CD14-positive monocyte (primary cell): ENCODE measurements around the gene USB1. TPM values are rescaled to one million over a fixed set of nuclear protein-coding genes. Genes with fewer than 3 reads are reported as not detected.

Source experiments
- DNase-seq, 3 donors: peaks; one replicate each; pipeline ENCODE4 v3.0.0-alpha.2; 2011 to 2022
- H2AFZ ChIP-seq: 2 replicates; pipeline ENCODE4 v1.6.0; 2012; ENCODE audit warnings: mild to moderate bottlenecking, low read depth, low read length, inconsistent platforms; ENCODE audit not compliant: insufficient read depth, poor library complexity, severe bottlenecking
- H3K27ac ChIP-seq, 2 donors: 1 replicate in 1 of 2; 2 replicates in 1 of 2; pipeline ENCODE4 v1.5.1; 2012 to 2013; ENCODE audit warnings: low read length in 2 of 2, control low read depth in 1 of 2, inconsistent platforms in 1 of 2, low read depth in 1 of 2, mild to moderate bottlenecking in 1 of 2
- H3K27me3 ChIP-seq, 2 donors: one replicate each; pipeline versions ENCODE4 v1.6.0 to v1.6.1; 2011 to 2013; ENCODE audit warnings: low read length in 2 of 2; ENCODE audit not compliant: control insufficient read depth in 2 of 2, insufficient read depth in 2 of 2
- H3K36me3 ChIP-seq, 2 donors: replicated peaks in 1 of 2; 1 replicate in 1 of 2; 2 replicates in 1 of 2; pipeline versions ENCODE4 v1.5.1 to v1.6.1; 2012 to 2013; ENCODE audit warnings: low read length in 2 of 2, control low read depth in 1 of 2, inconsistent platforms in 1 of 2, mild to moderate bottlenecking in 1 of 2; ENCODE audit not compliant: insufficient read depth in 2 of 2, control insufficient read depth in 1 of 2
- H3K4me1 ChIP-seq, 2 donors: 1 replicate in 1 of 2; 2 replicates in 1 of 2; pipeline versions ENCODE4 v1.5.1 to v1.6.1; 2012 to 2013; ENCODE audit warnings: low read length in 2 of 2, control low read depth in 1 of 2, inconsistent platforms in 1 of 2, mild to moderate bottlenecking in 1 of 2, moderate library complexity in 1 of 2; ENCODE audit not compliant: insufficient read depth in 2 of 2, control insufficient read depth in 1 of 2
- H3K4me2 ChIP-seq: replicated peaks from 2 replicates; pipeline ENCODE3; 2012; ENCODE audit warnings: low read length, moderate library complexity, mild to moderate bottlenecking; ENCODE audit not compliant: poor library complexity, severe bottlenecking; ENCODE audit errors: extremely low read depth
- H3K4me3 ChIP-seq, 3 experiments: fragments of 200-600 bp in 1 of 3; sonication (generic) in 1 of 3; replicated peaks in 1 of 3; 1 replicate in 2 of 3; 2 replicates in 1 of 3; pipeline ENCODE4 v1.5.1; 2011 to 2013; ENCODE audit warnings: low read length in 3 of 3, mild to moderate bottlenecking in 3 of 3, control low read depth in 2 of 3, low read depth in 2 of 3, inconsistent platforms in 1 of 3, moderate library complexity in 1 of 3
- H3K79me2 ChIP-seq: 2 replicates; pipeline ENCODE4 v1.6.0; 2012; ENCODE audit warnings: mild to moderate bottlenecking, control low read depth, inconsistent platforms, low read length, moderate library complexity; ENCODE audit not compliant: insufficient read depth
- H3K9ac ChIP-seq: 2 replicates; pipeline ENCODE4 v1.6.0; 2017; ENCODE audit warnings: low read length, mild to moderate bottlenecking; ENCODE audit not compliant: insufficient read depth, poor library complexity, severe bottlenecking
- H3K9me3 ChIP-seq, 2 donors: replicated peaks in 1 of 2; 1 replicate in 1 of 2; 2 replicates in 1 of 2; pipeline versions ENCODE4 v1.5.1 to v1.6.1; 2012 to 2013; ENCODE audit warnings: low read length in 2 of 2, control low read depth in 1 of 2; ENCODE audit not compliant: control insufficient read depth in 1 of 2, insufficient read depth in 1 of 2
- H4K20me1 ChIP-seq: 2 replicates; pipeline ENCODE4 v1.6.0; 2012; ENCODE audit warnings: mild to moderate bottlenecking, low read length, control low read depth, moderate library complexity; ENCODE audit not compliant: insufficient read depth
- H3K27ac Mint-ChIP-seq, 7 donors: one replicate each; pipeline ENCODE4 v1.8.0; 2020; ENCODE audit warnings: mild to moderate bottlenecking in 7 of 7, mixed read lengths in 7 of 7, moderate library complexity in 6 of 7, inconsistent platforms in 2 of 7
- H3K27me3 Mint-ChIP-seq, 3 donors: one replicate each; pipeline ENCODE4 v1.8.0; 2021 to 2022; ENCODE audit warnings: low read depth in 3 of 3, mild to moderate bottlenecking in 3 of 3, mixed read lengths in 3 of 3, moderate library complexity in 3 of 3, inconsistent platforms in 1 of 3
- H3K36me3 Mint-ChIP-seq, 2 donors: one replicate each; pipeline ENCODE4 v1.8.0; 2020; ENCODE audit warnings: mixed read lengths in 2 of 2, inconsistent platforms in 1 of 2, mild to moderate bottlenecking in 1 of 2
- H3K4me1 Mint-ChIP-seq: one replicate; pipeline ENCODE4 v1.8.0; 2020; ENCODE audit warnings: mild to moderate bottlenecking, mixed read lengths
- H3K4me3 Mint-ChIP-seq, 2 donors: one replicate each; pipeline ENCODE4 v1.8.0; 2020; ENCODE audit warnings: mild to moderate bottlenecking in 2 of 2, mixed read lengths in 2 of 2, moderate library complexity in 1 of 2
- H3K9me3 Mint-ChIP-seq, 7 donors: one replicate each; pipeline ENCODE4 v1.8.0; 2020 to 2022; ENCODE audit warnings: mixed read lengths in 7 of 7, mild to moderate bottlenecking in 6 of 7, moderate library complexity in 6 of 7, inconsistent platforms in 2 of 7
- CTCF ChIP-seq: fragments of 200-600 bp; IDR thresholded peaks from one replicate; pipeline ENCODE4 v1.8.0; 2022; ENCODE audit warnings: antibody characterized with exemption, mild to moderate bottlenecking
- WGBS: methylation state at CpG from one replicate; pipeline ENCODE4 v1.1.5; 2013; ENCODE audit warnings: missing lambda C conversion rate; ENCODE audit not compliant: insufficient coverage; 5-methylcytosine and 5-hydroxymethylcytosine counted together
- intact Hi-C, 2 donors: fragments of 100-400 bp; cut with micrococcal nuclease; formaldehyde crosslinking; loops; one replicate each; pipeline versions ENCODE4 v1.15.0 to v1.15.1; 2023
- polyA plus RNA-seq, 3 donors: library from polyadenylated mRNA; depleted of rRNA in 1 of 3; unstranded in 2 of 3; stranded (reverse) in 1 of 3; fragments of 300-500 nt in 2 of 3; fragments of >200 nt in 1 of 3; fragmentation: Illumina TruSeq in 2 of 3; gene quantifications; 1 replicate in 2 of 3; 2 replicates in 1 of 3; pipeline ENCODE4 v1.2.3, GENCODE V29; 2012 to 2021

The USB1 gene
- polyA plus RNA-seq, 3 donors = 25.7 to 55.7 (median 44.4) TPM

DNA sequence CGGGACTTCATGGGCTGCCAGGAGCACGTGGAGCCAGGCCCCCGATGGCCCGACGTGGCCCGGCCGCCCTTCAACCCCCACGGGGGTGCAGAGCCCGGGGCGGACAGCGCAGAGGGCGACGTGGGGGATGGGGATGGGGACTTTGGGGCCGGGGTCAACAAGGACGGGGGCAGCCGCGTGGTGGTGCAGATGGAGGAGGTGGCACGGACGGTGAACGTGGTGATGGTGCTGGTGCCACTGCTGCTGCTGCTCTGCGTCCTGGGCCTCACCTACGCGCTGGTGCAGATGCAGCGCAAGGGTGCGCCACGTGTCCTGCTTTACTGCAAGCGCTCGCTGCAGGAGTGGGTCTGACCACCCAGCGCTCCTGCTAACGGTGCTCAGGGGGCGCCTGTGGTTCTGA lies 43.9 kb downstream of the USB1 start:
- Histone ChIP-seq H3K27me3 (no peaks in the 10 kb centered on the region), H3K9ac (no peak overlapping the region), H3K4me3 (no peak overlapping the region), H3K27ac (no peak overlapping the region), H3K4me1 (no peaks in the 10 kb centered on the region), H3K9me3 (no peaks in the 10 kb centered on the region), H2AFZ (no peak overlapping the region), H3K36me3 (no peaks in the 10 kb centered on the region), H3K4me2 (no peak overlapping the region), H4K20me1 (no peaks in the 10 kb centered on the region), H3K79me2 (no peaks in the 10 kb centered on the region)
- no peaks in the 10 kb centered on the region for H3K9me3 Mint-ChIP-seq
- no peak overlapping the region for H3K4me3 Mint-ChIP-seq
- no peak for DNase-seq
- no peak overlapping the region for H3K27ac Mint-ChIP-seq
- TF ChIP-seq CTCF = no peak
- H3K27me3 Mint-ChIP-seq = peaks cover 0 to 4% (median 2%) of the 10 kb centered on the region in 3 donors
- 91% methylated on average over 19 of the region's 31 CpGs for WGBS
- intact Hi-C loops = no loop called here
- H3K36me3 Mint-ChIP-seq = no peaks in the 10 kb centered on the region
- H3K4me1 Mint-ChIP-seq = no peaks in the 10 kb centered on the region

- H3K4me1 ChIP-seq = no peaks in the 10 kb centered on the region
- H3K27me3 Mint-ChIP-seq = peaks cover 3 to 4% (median 4%) of the 10 kb centered on the region in 3 donors
- peak in 1 of 3 donors; percentile 32 for DNase-seq
- H3K36me3 Mint-ChIP-seq = no peaks in the 10 kb centered on the region
- no peak overlapping the region for H3K4me3 ChIP-seq
- WGBS = 73% methylated on average over 6 of the region's 16 CpGs
- TF ChIP-seq CTCF = no peak
- H3K9me3 ChIP-seq = no peaks in the 10 kb centered on the region
- no peaks in the 10 kb centered on the region for H3K79me2 ChIP-seq
- no peak overlapping the region for H3K4me3 Mint-ChIP-seq
- intact Hi-C loops = no loop called here
- no peak overlapping the region for H2AFZ ChIP-seq
- H3K27ac ChIP-seq = no peak overlapping the region
- H4K20me1 ChIP-seq = no peaks in the 10 kb centered on the region
- no peak overlapping the region for H3K9ac ChIP-seq
- no peaks in the 10 kb centered on the region for H3K4me1 Mint-ChIP-seq
- no peaks in the 10 kb centered on the region for H3K27me3 ChIP-seq
- H3K27ac Mint-ChIP-seq = no peak overlapping the region
- H3K9me3 Mint-ChIP-seq = peaks cover 0 to 5% (median 0%) of the 10 kb centered on the region in 7 donors
- no peak overlapping the region for H3K4me2 ChIP-seq
- no peaks in the 10 kb centered on the region for H3K36me3 ChIP-seq
Observed at GRCh38 chr16:58046054-58046881, 45.1 kb downstream of the USB1 start.
